Right renal cortex interstitium (tissue), 3 donors: ENCODE measurements around the gene DLG2. TPM values are rescaled to one million over a fixed set of nuclear protein-coding genes. Genes with fewer than 3 reads are reported as not detected.
"Not testable (repeated sequence)": the region's sequence is repeated elsewhere in the genome, so short reads cannot be mapped to it uniquely, and the experiment has no call there.

Experiments
- DNase-seq, 3 donors: peaks; one replicate each; pipeline ENCODE4 v3.0.0-alpha.2; 2013; ENCODE audit warnings: low read depth in 3 of 3, low spot score in 2 of 3
- polyA plus RNA-seq, 3 donors: library from polyadenylated mRNA; unstranded; fragments of 120-200 nt; gene quantifications; one replicate each; pipeline ENCODE4 v1.2.1, GENCODE V29; 2013; ENCODE audit not compliant: insufficient read length in 3 of 3

The DLG2 gene
- 10 to 100 TPM; 11.5 to 14.0 (median 13.3) TPM for polyA plus RNA-seq

DNA sequence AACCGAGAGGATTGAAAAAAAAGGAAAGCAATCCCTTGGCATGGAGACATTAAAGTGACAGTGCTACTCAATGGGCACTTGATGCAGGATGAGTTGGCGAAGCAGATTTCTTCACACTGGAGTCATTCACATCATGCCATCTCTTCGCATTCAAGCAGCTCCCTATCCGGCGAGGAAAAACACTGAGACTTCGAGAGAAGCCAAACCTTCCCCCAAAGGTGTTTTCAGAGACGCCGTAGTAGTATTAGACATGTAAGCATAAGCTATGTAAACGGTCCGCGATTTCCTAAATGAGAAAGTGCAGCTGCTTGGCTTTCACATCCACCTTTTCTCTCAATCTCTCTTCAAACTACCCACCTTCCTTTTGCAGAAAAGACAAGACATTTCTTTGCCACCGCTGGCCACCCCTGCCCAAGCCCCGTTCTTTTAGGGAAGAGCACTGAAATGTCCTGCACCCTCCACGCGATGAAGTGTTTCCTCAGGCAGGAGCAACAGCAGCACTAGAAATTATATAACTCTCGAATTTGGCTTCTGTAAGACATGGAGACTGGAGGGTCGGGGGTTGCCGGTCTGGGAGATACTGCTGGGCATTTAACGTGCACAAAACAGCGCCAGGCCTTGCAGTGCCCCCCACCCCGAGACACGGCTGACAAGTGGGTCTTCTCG is at the start of gene DLG2:
Gene DLG2 (minus strand): TSS at position 13 of the 666 bp plus-strand sequence.
- DNase-seq, result peak in 1 of 3 donors; percentile 18

DNA sequence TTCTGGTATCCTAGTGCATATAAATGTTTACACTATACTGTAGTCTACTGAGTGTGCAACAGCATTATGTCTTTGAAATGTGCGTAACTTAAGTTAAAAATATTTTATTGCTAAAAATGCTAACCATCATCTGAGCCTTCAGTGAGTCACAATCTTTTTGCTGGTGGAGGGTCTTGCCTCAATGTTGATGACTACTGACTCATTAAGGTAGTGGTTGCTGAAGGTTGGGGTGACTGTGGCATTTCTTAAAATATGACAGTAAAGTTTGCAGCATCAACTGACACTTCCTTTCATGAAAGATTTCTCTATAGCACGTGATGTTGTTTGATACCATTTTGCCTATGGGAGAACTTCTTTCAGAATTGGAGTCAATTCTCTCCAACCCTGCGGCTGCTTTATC is 46.2 kb upstream of the DLG2 start:
- no peak for DNase-seq

DNA sequence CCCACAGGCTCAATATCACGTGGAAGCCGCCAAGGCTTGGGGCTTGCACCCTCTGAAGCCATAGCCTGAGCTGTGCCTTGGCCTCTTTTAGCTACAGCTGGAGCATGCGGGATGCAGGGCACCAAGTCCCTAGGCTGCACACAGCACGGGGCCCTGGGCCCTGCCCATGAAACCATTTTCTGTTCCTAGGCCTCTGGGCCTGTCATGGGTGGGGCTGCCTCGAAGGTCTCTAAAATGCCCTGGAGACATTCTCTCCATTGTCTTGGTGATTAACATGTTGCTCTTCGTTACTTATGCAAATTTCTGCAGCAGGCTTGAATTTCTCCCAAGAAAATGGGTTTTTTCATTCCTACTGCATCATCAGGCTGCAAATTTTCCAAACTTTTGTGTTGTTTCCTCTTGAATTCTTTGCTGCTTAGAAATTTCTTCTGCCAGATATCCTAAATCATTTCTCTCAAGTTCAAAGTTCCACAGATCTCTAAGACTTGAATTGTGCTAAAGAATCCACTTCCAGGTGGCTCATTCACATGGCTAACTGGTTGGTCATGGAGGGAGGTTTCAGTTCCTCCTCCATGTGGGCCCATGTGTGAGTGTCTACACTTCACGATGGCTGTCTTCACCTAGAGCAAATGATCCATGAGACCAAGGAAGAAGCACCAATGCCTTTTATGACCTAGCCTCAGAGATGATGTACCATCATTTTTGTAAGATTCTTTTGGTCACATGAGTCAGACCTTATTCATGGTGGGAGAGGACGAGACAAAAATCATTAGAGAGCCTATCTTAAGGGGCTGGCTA is 45.2 kb upstream of the DLG2 start:
- no peak for DNase-seq

DNA sequence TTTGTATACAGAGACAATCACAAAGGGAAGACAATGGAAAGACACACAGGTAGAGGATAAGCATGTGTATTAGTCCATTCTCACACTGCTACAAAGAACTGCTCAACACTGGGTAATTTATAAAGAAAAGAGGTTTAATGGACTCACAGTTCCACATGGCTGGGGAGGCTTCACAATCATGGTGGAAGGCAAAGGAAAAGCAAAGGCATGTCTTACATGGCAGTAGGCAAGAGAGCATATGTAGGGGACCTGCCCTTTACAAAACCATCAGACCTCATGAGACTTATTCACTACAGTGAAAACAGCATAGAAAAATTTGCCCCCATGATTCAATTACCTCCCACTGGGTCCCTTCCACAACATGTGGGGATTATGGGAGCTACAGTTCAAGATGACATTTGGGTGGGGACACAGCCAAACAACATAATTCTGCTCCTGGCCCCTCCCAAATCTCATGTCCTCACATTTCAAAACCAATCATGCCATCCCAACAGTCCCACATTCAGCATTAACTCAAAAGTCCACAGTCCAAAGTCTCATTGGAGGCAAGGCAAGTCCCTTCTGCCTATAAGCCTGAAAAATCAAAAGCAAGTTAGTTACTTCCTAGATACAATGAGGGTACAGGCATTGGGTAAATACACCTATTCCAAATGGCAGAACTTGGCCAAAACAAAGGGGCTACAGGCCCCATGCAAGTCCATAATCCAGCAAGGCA is 44.0 kb upstream of the DLG2 start:
- not testable (repeated sequence) for DNase-seq

DNA sequence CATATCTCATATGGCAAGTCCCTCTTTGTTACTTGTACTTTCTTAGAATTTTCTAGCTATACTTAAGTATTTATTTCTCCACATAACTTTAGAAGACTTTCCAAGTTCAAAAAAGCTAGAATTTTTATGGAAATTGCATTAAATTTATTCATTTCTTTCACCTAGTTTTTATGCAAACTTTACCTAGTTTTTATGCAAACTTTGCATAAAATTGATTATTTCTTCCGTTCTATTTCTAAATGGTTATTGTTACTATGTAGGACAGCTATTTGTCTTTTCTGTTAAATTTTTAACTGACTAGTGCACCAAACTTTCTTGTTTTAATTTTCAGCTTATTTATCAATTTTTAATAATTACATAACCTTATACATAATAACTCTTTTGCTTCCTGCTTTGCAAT is 41.0 kb upstream of the DLG2 start:
- no peak for DNase-seq

DNA sequence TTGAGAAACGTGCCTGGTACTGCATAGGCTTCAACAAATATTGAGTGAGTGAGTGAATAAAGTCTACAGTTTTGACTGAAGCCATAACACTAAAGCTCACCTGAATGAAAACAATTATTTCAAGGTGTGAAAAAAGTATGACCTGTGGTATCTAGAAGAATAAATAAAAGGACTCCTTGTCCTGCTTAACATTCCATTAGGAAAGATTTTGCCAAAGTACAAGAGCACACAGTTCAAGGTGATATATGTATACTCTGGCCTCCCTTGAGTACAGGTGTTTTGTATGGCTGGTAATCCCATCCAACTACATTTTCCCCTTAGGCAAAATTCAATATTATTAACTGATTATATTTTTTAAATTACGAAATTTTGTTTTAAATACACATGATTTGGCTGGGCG is 39.5 kb upstream of the DLG2 start:
- no peak for DNase-seq

DNA sequence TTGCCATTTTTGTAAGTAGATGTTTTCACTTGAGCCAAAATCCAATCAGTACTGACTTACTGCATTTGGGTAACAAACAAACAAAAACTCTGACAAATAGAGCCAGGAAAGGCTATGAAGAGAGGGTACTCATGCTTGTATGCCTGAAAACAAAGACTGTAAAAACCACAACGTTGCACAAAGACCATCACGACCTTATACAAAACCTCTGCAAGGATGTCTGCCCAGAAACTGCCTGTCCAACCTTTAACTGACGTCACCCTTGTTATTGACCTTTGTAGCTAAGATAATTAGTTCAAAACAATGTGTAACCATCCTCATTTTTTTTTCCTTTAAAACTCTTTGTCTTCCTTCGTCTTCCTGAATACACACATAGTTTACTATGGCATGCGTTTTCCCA is 38.6 kb upstream of the DLG2 start:
- no peak for DNase-seq

DNA sequence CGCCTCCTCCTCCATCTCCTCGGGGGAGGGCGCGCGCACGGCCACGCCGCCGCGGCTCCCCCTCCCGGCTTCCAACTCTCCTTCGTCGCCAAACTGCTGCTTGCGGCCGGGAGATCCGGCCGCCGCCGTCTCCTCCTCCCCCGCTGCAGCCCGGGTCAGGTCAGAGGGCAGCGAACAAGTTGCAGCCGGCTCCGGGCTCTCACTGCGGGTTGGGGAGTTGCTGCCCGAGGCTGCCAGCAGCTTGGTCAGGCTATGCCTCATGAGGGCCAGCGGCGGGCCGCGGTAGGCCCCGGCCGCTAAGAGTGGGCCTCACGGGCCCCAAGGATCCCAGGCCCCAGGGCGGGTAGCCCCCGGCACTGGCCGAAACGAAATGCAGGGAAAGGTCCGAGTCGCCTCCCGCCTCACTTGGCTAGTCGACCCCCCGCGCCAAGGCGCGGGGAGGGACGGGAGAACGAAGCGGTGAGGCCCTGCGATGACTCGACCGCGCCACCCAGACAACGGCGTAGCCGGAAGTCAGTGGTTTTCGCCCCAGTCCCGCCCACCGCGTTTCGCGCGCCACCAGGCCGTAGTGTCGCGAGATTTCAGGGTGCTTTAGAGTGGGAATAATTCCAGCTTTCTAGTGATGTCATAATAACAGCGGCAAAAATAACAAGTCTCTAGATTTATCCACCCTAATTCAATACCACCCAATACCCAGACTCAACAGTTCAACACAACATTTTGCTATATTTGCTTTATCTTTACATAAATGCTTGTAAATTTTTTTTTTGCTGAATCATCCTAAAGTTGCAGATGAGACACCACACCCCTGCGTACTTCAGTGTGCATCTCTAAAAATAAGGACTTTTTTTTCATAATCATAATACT is 37.7 kb upstream of the DLG2 start, which contains the start of gene CREBZF:
Gene CREBZF (minus strand): TSS at position 515 of the 867 bp plus-strand sequence. CDS start 254 bp downstream, at position 261.
- DNase-seq, result peak; percentile 89 to 95 (median 92)

DNA sequence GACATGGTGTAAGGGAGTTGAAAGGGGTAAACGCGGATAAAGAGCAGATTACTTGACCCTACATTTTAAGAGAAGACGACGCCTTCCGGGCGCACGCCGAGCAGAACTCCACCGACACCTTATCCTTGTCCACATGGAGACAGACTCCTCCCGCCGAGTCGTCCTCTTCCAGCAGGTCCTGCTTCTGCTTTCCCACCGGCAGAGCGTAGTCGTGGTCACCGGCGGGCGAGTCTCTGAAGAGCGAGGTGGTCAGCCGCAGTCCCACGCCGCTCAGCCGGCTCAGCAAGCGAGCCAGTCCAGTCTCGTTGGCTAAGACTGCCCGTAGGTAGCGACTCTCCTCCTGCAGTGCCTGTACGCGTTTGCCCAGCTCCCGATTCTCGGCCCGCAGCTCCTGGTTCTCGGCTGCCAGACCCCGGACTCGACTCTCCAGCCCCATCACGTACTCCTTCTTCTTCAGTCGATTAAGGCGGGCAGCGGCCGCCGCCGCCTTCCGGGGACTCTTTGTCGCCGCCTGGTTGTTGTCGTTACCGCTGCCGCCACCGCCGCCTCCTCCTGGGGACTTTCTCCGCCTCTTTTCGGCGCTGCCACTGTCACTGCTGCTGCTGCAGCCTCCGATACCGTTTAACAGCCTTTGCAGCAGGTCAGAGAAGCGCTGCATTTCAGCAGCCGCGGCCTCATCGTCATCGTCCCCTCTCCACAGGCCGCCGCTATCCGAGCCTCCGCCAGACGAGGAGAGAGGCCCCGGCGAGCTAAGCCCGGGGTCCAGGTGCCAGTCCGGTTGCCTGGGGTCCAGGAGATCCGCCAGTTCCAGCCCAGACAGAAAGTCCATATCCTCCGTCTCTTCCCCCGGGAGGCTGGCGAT is 36.8 kb upstream of the DLG2 start:
- peak in 1 of 3 donors; percentile 66 for DNase-seq

DNA sequence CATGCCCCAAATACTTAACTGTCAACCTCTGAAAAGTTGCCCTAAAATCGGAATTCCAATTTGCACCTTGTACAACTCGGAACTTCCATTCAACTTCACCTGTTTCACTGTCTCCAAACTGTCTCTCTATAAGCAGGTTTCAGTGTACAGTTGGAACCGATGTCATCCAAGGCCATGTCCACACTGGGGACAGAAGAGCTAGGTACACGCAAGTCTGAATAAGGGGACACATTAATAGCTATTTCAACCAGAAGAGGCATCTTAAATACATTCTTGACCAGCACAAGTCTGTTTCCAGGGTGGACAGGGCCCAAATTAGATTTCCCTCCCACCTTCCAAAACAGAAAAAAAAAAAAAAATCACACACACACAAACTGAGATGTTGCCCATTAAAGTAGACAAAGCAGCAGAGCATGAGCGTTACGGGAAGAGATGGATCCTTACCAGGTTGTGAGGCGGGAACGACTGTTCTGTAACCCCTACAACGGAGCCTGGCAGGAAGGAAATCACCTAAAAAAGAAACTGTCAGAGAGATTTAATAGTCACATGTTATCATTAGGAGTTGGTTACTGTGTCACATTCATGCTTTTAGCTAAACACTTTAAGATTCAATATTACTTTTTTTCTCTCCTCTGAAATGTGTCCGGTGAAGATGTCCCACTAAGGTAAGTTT is 36.1 kb upstream of the DLG2 start:
- no peak for DNase-seq

DNA sequence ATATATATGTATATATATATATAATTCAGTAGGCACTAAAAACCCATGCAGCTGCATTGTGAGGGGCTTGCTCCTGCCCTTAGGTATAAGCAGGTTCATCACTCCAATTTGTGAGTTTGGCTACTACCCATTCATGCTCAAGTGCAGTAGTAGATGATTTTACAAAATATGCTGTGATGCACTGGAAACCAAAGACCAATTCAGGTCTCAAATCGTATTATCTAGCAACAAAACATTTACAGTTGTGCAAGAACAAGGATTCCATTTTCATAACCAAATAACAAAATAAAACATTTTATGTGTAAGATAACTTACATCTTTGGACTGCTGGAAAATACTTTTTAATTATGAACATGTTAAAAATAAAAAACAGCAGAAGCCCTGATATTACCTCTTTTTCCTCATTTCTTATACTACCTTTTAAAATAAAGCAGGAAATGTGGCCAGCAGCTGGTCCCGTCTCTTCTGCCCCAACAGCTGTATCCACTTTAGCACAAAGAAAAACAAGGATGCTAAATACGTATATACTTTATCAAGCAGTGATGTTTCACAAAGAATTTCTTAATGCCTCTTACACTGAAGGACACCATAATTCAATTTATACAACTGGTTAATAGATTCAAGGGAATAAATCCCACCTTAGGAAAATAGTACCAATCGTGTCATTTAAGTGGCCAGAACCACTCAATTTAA is 35.0 kb upstream of the DLG2 start:
- DNase-seq, result no peak

DNA sequence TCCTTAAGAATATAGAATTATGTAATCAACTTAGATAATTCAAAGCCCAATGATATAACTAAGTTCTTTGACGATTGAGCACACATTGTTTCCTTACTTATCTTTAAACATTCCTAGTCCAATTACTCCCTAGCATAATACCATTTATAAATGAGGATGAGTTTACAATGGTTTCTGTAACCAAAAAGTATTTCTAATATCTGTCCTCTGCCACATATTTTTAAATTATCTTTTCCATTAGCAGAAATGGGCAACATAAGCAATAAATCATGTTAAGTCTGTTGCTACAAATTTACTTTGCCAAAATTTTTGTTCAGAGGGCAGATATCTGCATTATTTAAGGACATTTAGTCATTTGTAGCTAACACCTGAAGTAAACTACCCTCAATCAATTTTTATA is 31.0 kb upstream of the DLG2 start:
- no peak for DNase-seq

DNA sequence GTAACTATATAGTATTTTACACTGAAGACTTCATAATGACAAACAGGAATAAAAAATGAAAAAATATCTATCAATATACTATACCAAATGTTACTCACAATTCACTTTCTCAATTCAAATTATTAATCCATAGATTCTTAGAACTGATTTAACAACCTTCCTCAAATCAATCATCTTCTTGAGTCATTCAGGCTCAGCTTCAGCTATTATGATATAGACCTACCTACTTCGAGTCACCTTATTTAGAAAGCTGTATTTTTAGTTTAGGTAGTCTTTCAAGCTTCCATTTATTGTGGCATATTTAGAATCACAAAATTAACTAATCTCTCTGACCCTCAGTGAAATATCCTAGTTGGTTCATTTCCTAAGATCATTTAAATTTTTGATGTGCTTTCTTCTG is 29.6 kb upstream of the DLG2 start:
- no peak for DNase-seq

DNA sequence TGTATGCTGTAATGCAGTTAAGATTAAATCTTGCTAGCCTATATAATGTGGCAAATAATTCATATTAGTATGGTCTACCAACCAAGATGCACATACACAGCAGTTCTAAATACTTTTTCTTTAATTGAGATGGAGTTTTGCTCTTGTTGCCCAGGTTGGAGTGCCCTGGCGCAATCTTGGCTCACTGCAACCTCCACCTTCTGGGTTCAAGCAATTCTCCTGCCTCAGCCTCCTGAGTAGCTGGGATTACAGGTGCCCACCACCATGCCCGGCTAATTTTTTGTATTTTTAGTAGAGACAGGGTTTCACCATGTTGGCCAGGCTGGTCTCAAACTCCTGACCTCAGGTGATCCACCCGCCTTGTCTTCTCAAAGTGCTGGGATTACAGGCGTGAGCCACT is 27.2 kb upstream of the DLG2 start:
- not testable (repeated sequence) for DNase-seq

DNA sequence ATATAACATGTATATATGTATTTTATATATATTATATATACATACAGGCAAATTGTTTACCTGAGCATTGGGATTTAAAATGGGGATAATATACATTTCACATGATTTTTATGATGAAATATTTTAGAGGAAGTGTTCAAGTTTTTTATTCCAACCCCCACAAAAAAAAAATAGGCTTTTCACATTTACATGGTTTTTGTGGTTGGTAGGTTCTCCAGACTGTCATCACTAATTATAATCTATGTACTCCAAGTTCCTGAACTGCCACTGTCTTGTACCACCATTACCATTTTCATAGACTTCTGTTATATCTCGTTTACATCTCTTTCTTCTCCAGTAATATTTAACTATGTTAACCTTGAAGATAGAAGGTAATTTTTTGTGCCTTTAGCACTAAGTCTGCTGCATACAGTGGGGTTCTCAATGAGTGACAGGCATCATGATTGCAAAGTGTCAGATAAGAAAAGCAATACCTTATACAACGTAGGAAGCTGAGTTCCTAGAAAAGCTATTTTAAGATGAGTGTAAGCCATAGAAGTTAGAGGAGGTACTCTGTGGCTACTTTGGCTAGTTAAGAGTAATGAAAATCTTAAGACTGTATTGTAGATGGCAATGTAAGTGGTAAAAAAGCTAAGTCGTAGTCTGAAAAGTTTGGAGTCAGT is 25.8 kb upstream of the DLG2 start:
- no peak for DNase-seq

DNA sequence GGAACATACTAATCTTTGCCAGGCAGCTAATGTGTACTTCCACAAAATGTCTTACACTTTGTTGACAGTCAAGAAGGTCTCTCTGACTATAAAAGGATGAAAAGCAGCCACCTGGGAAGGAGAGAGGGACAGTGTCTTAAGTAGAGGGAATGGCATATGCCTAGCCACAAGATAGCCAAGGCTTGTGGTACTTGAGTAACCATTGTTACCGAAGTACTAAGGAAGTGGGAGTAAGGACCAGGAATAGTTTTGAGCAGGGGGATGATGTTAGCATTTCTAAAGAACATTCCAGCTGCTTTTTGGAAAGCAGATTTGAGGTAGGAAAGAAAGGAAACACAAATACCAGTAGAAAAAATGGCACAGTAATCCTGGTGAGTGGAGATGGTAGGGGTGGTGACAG is 24.0 kb upstream of the DLG2 start:
- no peak for DNase-seq

DNA sequence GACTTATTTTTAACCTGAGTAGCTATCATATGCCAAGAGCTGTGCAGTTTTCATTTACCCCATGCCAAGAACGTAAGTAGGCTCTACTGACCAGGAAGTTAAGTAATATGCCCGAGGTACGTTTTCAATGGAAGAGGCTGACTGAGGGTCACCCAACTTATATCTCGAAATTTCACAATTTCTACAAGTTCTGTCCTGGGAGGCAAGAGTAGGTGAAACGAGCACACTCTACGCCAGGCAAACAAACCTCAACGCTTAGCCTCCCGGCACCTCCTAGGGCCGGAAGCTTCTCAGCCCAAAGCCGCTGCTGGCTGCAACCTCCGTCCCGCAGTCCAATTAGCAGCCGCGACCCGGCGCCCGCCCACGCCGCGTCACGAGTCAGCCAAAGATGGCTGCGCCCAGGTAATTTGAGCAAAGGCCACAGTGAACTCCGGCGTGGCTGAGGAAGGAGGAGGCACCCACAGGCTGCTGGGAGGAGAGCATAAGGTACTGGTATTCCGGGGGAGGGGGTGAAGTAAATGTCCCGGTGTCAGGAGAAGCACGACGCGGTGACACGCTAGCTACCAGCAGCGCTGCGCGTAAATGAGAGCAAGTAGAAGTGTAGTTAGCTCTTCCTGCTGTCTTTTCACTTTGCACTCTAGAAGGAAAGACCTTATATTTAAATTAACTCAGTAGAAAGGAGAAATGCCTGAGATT is 20.6 kb upstream of the DLG2 start, which contains the start of gene TMEM126A:
Gene TMEM126A (plus strand): TSS at position 364 of the 696 bp plus-strand sequence. CDS start 2,289 bp downstream, outside the sequence.
- DNase-seq, result peak in 2 of 3 donors; percentile 70 to 79
